Mesothelial cell of epicardium (in vitro differentiated cells): ENCODE measurements around the gene NCAPG2. TPM values are rescaled to one million over a fixed set of nuclear protein-coding genes. Genes with fewer than 3 reads are reported as not detected.

ENCODE experiments used
- DNase-seq, 2 experiments: peaks; one replicate each; pipeline ENCODE4 v3.0.0; 2021; ENCODE audit warnings: low spot score in 2 of 2; ENCODE audit not compliant: unreplicated experiment in 2 of 2
- H3K27ac Mint-ChIP-seq: 2 replicates; pipeline ENCODE4 v1.8.0; 2021; ENCODE audit warnings: mixed read lengths
- H3K27me3 Mint-ChIP-seq: 2 replicates; pipeline ENCODE4 v1.8.0; 2021; ENCODE audit warnings: low read depth, mixed read lengths
- H3K36me3 Mint-ChIP-seq: 2 replicates; pipeline ENCODE4 v1.8.0; 2021; ENCODE audit warnings: mixed read lengths
- H3K4me1 Mint-ChIP-seq: 2 replicates; pipeline ENCODE4 v1.8.0; 2021; ENCODE audit warnings: mixed read lengths
- H3K4me3 Mint-ChIP-seq: 2 replicates; pipeline ENCODE4 v1.8.0; 2021; ENCODE audit warnings: mild to moderate bottlenecking, moderate library complexity, mixed read lengths
- H3K9me3 Mint-ChIP-seq: 2 replicates; pipeline ENCODE4 v1.8.0; 2021; ENCODE audit warnings: mixed read lengths
- total RNA-seq: library from RNA; stranded (reverse); gene quantifications from 3 replicates; pipeline ENCODE4 v1.2.1, GENCODE V29; 2021
- TF ChIP-seq, protein P1 (sequence below): fragments of 200-600 bp; sonication (generic); IDR thresholded peaks from one replicate; pipeline ENCODE4 v1.5.0; 2021; ENCODE audit warnings: antibody characterized with exemption; ENCODE audit not compliant: unreplicated experiment

Gene NCAPG2
- total RNA-seq, 1 donor from 2014 or later: 22.5 TPM

DNA sequence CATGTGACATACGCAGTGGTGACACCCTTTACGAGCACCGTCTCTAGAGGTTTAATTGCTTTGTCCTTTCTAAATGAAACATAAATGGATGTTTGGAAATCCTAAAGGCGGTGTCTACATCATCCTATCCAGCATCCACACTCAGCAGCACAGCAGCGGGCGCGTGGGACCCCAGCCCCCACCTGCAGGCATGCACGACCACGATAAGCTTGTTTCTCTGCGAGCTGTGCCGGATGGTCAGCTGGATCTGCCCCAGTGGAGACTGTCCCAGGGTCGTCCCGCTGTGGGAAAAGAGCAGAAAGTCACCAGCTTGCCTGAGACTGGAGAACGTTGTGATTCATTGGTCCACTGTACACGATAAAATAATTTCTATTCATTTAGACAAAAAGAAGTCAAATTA is 34.2 kb upstream of the NCAPG2 start:
- Mint-ChIP-seq H3K4me1 (no peaks in the 10 kb centered on the region), H3K9me3 (no peaks in the 10 kb centered on the region), H3K36me3 (peaks cover 51% of the 10 kb centered on the region), H3K4me3 (no peak overlapping the region), H3K27ac (no peak overlapping the region), H3K27me3 (no peaks in the 10 kb centered on the region)
- TF ChIP-seq, protein P1, sequence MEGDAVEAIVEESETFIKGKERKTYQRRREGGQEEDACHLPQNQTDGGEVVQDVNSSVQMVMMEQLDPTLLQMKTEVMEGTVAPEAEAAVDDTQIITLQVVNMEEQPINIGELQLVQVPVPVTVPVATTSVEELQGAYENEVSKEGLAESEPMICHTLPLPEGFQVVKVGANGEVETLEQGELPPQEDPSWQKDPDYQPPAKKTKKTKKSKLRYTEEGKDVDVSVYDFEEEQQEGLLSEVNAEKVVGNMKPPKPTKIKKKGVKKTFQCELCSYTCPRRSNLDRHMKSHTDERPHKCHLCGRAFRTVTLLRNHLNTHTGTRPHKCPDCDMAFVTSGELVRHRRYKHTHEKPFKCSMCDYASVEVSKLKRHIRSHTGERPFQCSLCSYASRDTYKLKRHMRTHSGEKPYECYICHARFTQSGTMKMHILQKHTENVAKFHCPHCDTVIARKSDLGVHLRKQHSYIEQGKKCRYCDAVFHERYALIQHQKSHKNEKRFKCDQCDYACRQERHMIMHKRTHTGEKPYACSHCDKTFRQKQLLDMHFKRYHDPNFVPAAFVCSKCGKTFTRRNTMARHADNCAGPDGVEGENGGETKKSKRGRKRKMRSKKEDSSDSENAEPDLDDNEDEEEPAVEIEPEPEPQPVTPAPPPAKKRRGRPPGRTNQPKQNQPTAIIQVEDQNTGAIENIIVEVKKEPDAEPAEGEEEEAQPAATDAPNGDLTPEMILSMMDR: no peak
- DNase-seq: no peak

DNA sequence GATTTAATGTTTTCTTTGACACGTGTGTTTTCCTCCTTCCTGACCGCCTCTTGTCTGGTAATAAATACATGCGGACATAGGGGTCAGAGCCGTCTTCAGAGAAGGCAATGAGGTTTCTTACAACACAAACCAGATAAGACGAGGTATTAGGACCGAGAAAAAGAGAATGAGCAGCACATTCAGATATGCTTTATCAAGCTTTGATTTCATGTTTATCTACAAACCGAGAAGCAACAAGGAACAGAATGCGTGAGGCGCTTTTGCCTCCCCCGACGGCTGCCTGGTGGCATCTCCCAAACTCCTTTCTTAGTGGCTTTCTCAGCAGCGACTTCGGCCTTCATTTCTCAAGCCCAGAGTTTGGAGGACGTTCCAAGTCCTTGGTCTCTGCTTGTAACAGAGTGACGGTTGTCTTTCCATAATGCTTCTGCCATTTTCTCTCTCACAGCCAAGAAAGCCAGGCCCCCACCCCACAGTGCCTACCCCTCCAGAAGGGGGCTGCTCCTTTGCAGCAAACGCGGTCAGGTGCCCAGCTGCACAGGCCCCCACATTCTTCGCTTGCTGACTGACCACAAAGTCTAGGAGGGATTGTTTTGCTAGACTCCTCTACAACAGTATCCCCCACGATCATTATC is 32.6 kb upstream of the NCAPG2 start:
- Mint-ChIP-seq H3K27ac (no peak overlapping the region), H3K27me3 (no peaks in the 10 kb centered on the region), H3K4me1 (no peaks in the 10 kb centered on the region), H3K9me3 (no peaks in the 10 kb centered on the region), H3K4me3 (no peak overlapping the region), H3K36me3 (peaks cover 41% of the 10 kb centered on the region)
- TF ChIP-seq, protein P1: no peak
- no peak for DNase-seq

DNA sequence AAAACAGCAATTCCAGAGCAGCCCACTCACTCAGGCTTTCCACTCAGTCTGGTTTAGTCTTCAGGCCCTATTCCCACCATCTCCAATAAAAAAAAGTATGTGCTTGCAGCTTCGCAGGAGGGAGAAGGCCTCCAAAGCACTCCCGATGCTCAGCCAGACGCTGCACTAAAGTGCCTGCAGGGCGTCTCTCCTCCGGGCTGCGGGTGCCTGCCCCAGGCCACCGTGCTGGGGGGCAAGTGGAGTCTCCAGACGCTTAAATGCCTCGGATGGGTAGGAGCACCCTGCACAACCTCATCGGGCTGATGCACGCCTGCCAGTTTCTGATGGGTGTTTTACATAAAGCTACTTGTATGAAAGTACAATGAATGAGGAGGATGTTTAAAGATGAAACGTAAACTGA is 31.3 kb upstream of the NCAPG2 start:
- no peaks in the 10 kb centered on the region for H3K4me1 Mint-ChIP-seq
- H3K27me3 Mint-ChIP-seq: no peaks in the 10 kb centered on the region
- no peak overlapping the region for H3K4me3 Mint-ChIP-seq
- DNase-seq: no peak
- no peaks in the 10 kb centered on the region for H3K9me3 Mint-ChIP-seq
- peaks cover 40% of the 10 kb centered on the region for H3K36me3 Mint-ChIP-seq
- no peak overlapping the region for H3K27ac Mint-ChIP-seq
- TF ChIP-seq, protein P1: no peak

DNA sequence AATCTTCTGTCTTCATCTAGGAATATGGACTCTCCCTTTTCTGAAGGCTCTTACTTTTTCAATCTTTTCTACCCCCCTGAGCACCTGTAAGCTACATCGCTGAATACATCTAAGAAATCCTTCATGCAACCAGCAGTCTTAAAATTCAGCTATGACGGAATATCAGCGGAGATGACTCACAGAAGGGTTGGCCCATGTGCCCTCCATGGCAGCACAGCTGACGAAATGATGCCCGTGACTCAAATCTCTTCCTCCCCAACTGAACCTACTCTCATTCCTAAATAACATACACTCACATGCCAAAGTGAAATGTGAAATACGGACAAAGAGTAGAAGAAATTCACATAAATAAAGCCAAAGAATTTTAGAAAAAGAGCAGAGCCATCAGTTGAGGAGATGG is 30.3 kb upstream of the NCAPG2 start:
- H3K27me3 Mint-ChIP-seq: no peaks in the 10 kb centered on the region
- no peak for DNase-seq
- no peak overlapping the region for H3K27ac Mint-ChIP-seq
- H3K36me3 Mint-ChIP-seq: peaks cover 40% of the 10 kb centered on the region
- no peaks in the 10 kb centered on the region for H3K9me3 Mint-ChIP-seq
- no peaks in the 10 kb centered on the region for H3K4me1 Mint-ChIP-seq
- H3K4me3 Mint-ChIP-seq: no peak overlapping the region
- TF ChIP-seq, protein P1: no peak

DNA sequence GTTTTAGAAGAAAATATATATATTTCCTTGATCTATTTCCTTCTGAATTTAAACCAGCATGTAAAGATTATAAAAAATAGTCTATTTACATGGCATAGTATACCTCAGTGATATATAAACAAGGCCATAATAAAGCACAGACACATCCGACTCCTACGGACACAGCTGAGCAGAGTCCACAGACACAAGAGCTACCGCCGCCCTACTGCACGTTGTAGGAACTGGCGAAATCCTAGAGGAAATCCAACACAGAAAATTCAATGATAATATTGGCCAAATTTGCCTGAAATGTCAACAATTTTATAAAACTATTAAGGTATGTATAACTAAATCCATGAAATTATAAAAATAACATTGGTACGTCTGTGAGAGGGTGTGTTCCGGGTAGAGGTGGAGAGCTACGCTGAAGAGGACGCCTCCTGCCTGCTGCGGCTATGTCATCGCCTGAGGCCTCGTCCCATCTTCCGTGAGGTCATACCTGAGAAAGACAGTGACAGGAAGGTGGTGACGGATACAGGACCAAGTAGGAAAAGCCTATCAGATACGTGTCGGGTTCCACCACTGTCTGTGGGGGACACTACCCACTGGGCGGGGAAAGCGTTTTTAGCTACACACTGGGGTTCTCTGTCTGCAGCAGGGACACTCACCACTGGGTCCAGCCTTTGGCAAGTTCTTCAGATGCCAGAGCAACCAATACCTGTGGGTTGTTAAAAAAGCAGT is 29.3 kb upstream of the NCAPG2 start:
- Mint-ChIP-seq H3K4me3 (no peak overlapping the region), H3K4me1 (no peaks in the 10 kb centered on the region), H3K27ac (no peak overlapping the region), H3K27me3 (no peaks in the 10 kb centered on the region), H3K36me3 (peaks cover 41% of the 10 kb centered on the region), H3K9me3 (no peaks in the 10 kb centered on the region)
- TF ChIP-seq, protein P1: no peak
- no peak for DNase-seq

DNA sequence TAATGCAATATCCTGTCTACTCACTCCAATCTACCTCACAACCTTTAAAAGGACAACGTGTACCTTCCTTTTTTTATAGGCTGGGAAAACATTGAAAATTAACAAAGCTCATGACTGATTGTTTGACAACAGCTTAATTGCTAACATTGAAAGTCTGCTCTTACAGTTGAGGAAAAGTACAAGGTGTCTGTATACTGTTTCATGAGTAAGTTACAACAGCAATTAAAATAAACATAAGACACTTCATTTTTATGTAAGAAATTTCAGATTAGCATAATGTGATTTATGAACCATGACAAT is 28.6 kb upstream of the NCAPG2 start:
- no peak for DNase-seq
- Mint-ChIP-seq H3K4me1 (no peaks in the 10 kb centered on the region), H3K9me3 (no peaks in the 10 kb centered on the region), H3K27ac (no peak overlapping the region), H3K27me3 (no peaks in the 10 kb centered on the region), H3K36me3 (peaks cover 33% of the 10 kb centered on the region), H3K4me3 (no peak overlapping the region)
- TF ChIP-seq, protein P1: no peak
